H1 (cell line): Measurements from ENCODE around the gene TLE3. TPM values are rescaled to one million over a fixed set of nuclear protein-coding genes. Genes with fewer than 3 reads are reported as not detected.

Experiments used
- ASH2L ChIP-seq: fragments of 200-600, 300-600 bp; sonication (generic); IDR thresholded peaks from one replicate; pipeline ENCODE4 v1.7.1; 2017; ENCODE audit warnings: low read length
- BACH1 ChIP-seq: IDR thresholded peaks from 2 replicates; pipeline ENCODE4 v1.6.1; 2012; ENCODE audit warnings: low read length, improper control_type of control experiment
- BCL11A ChIP-seq, 2 experiments: IDR thresholded peaks; one replicate each; pipeline ENCODE4 v1.6.1; 2011; ENCODE audit warnings: low read depth in 2 of 2, low read length in 2 of 2, mild to moderate bottlenecking in 2 of 2
- CEBPB ChIP-seq: IDR thresholded peaks from 2 replicates; pipeline ENCODE4 v1.6.1; 2012; ENCODE audit warnings: low read depth, low read length
- CHD1 ChIP-seq: IDR thresholded peaks from 2 replicates; pipeline ENCODE4 v1.6.1; 2012; ENCODE audit warnings: low read depth, low read length, improper control_type of control experiment
- CREB1 ChIP-seq: IDR thresholded peaks from 2 replicates; pipeline ENCODE4 v1.6.1; 2012; ENCODE audit warnings: inconsistent platforms
- CTCF ChIP-seq, 3 experiments: IDR thresholded peaks; 1 replicate in 2 of 3; 2 replicates in 1 of 3; pipeline versions ENCODE4 v1.5.1 to v1.6.1; 2011; ENCODE audit warnings: low read length in 3 of 3, mild to moderate bottlenecking in 3 of 3, inconsistent platforms in 2 of 3, low read depth in 1 of 3, moderate library complexity in 1 of 3; ENCODE audit not compliant: insufficient read depth in 1 of 3; ENCODE audit errors: control extremely low read depth in 1 of 3
- EGR1 ChIP-seq: IDR thresholded peaks from 2 replicates; pipeline ENCODE4 v1.6.1; 2011; ENCODE audit warnings: low read depth, low read length, borderline replicate concordance
- FOSL1 ChIP-seq: IDR thresholded peaks from 2 replicates; pipeline ENCODE4 v1.6.1; 2011; ENCODE audit warnings: mild to moderate bottlenecking, low read depth, low read length, moderate library complexity; ENCODE audit not compliant: insufficient read depth
- GABPA ChIP-seq: IDR thresholded peaks from 2 replicates; pipeline ENCODE4 v1.6.1; 2011; ENCODE audit warnings: mild to moderate bottlenecking, low read length, moderate library complexity, borderline replicate concordance; ENCODE audit not compliant: insufficient read depth
- GTF2F1 ChIP-seq: IDR thresholded peaks from 2 replicates; pipeline ENCODE4 v1.6.1; 2012; ENCODE audit warnings: low read depth, low read length, improper control_type of control experiment, borderline replicate concordance
- HDAC2 ChIP-seq, 2 experiments: fragments of 300-600 bp in 1 of 2; sonication (generic) in 1 of 2; IDR thresholded peaks; 2 replicates each; pipeline ENCODE4 v1.6.1; 2011 to 2012; ENCODE audit warnings: low read depth in 2 of 2, low read length in 2 of 2, mild to moderate bottlenecking in 2 of 2, moderate library complexity in 2 of 2, borderline replicate concordance in 1 of 2, inconsistent platforms in 1 of 2
- HDAC6 ChIP-seq: IDR thresholded peaks from one replicate; pipeline ENCODE4 v1.7.1; 2012; ENCODE audit warnings: low read depth, mild to moderate bottlenecking, inconsistent platforms, low read length, moderate library complexity
- JUN ChIP-seq: IDR thresholded peaks from 2 replicates; pipeline ENCODE4 v1.6.1; 2011; ENCODE audit warnings: low read depth, mild to moderate bottlenecking, improper control_type of control experiment, low read length
- JUND ChIP-seq: IDR thresholded peaks from 2 replicates; pipeline ENCODE4 v1.6.1; 2011; ENCODE audit warnings: mild to moderate bottlenecking, improper control_type of control experiment, low read length
- KDM1A ChIP-seq: fragments of 200-600, 300-600 bp; sonication (generic); IDR thresholded peaks from 2 replicates; pipeline ENCODE4 v1.7.1; 2016; ENCODE audit warnings: mild to moderate bottlenecking, low read length, borderline replicate concordance
- MAX ChIP-seq: IDR thresholded peaks from 2 replicates; pipeline ENCODE4 v1.6.1; 2012; ENCODE audit warnings: inconsistent platforms
- NANOG ChIP-seq: IDR thresholded peaks from 2 replicates; pipeline ENCODE4 v1.6.1; 2011; ENCODE audit warnings: low read length, low read depth, mild to moderate bottlenecking, inconsistent platforms; ENCODE audit not compliant: insufficient read depth, poor library complexity, severe bottlenecking
- SRF ChIP-seq: IDR thresholded peaks from 2 replicates; pipeline ENCODE4 v1.6.1; 2011; ENCODE audit warnings: mild to moderate bottlenecking, low read depth, low read length, moderate library complexity
- polyA plus RNA-seq, 7 experiments: library from polyadenylated mRNA; depleted of rRNA in 3 of 7; stranded (reverse) in 5 of 7; unstranded in 2 of 7; fragments of >200 nt in 5 of 7; fragments of 200-250 nt in 2 of 7; gene quantifications; 1 replicate in 5 of 7; 2 replicates in 1 of 7; 4 replicates in 1 of 7; pipeline versions ENCODE4 v1.2.1 to v1.2.3, GENCODE V29; 2011 to 2013; ENCODE audit warnings: missing spikeins in 2 of 7, mixed read lengths in 2 of 7
- total RNA-seq: library from RNA; stranded (reverse); fragmentation: NEBNext Ultra II Directional; extraction: Animal tissue kit (Norgen Biotek cat#: 25700); gene quantifications from 2 replicates; pipeline ENCODE4 v1.2.1, GENCODE V29; 2021

The TLE3 gene
- total and polyA plus RNA-seq, 2 of the 8 experiments (the other 6 are each of a cell fraction or from before 2014, with no cell fraction given): 25.1 to 61.2 TPM

- peak; percentile 48; the same call in 1 of the 2 replicates for TF ChIP-seq CREB1
- TF ChIP-seq HDAC6: no peak
- TF ChIP-seq FOSL1: no peak
- no peak for TF ChIP-seq GTF2F1
- TF ChIP-seq MAX: 0 out of 2 replicates have a peak, but pooled peaks have one; percentile 17
- TF ChIP-seq KDM1A: no peak
- no peak for TF ChIP-seq SRF
- no peak for TF ChIP-seq JUND
- peak in 1 of 2 experiments; percentile 29; a peak in 1 of 4 replicates for TF ChIP-seq HDAC2 (IDR thresholded peaks at IDR 0.05; ENCODE audit: borderline replicate concordance in 1 of 2, low read depth in 2 of 2, low read length in 2 of 2)
- TF ChIP-seq BCL11A (IDR thresholded peaks at IDR 0.05; ENCODE audit: low read depth in 2 of 2, low read length in 2 of 2): no peak
- TF ChIP-seq EGR1: peak; percentile 87
- peak; percentile 58; the same call in 1 of the 2 replicates for TF ChIP-seq GABPA
- no peak for TF ChIP-seq JUN
- no peak for TF ChIP-seq NANOG
- TF ChIP-seq BACH1: no peak
- TF ChIP-seq ASH2L: no peak
- no peak for TF ChIP-seq CTCF (IDR thresholded peaks at IDR 0.05; ENCODE audit: control extremely low read depth in 1 of 3, insufficient read depth in 1 of 3, low read depth in 1 of 3, low read length in 3 of 3)
- TF ChIP-seq CEBPB: no peak
- no peak for TF ChIP-seq CHD1
Measured at GRCh38 chr15:70111203-70112073, 13.7 kb upstream of the TLE3 start (continued).
